Liver (tissue), 9 donors: Measurements from ENCODE around the gene WWOX. TPM values are rescaled to one million over a fixed set of nuclear protein-coding genes. Genes with fewer than 3 reads are reported as not detected.

Source experiments
- DNase-seq: peaks from one replicate; pipeline ENCODE4 v3.0.0-alpha.2; 2017; ENCODE audit warnings: low spot score
- H3K27ac ChIP-seq, 2 donors: one replicate each; pipeline ENCODE4 v1.7.0; 2013; ENCODE audit warnings: inconsistent platforms in 2 of 2, low read length in 2 of 2, control low read depth in 1 of 2, low read depth in 1 of 2, mild to moderate bottlenecking in 1 of 2
- H3K27me3 ChIP-seq, 4 donors: one replicate each; pipeline versions ENCODE4 v1.6.1 to v1.7.0; 2013; ENCODE audit warnings: low read length in 3 of 4, inconsistent platforms in 1 of 4, mild to moderate bottlenecking in 1 of 4, moderate library complexity in 1 of 4; ENCODE audit not compliant: control insufficient read depth in 4 of 4, insufficient read depth in 4 of 4
- H3K36me3 ChIP-seq, 4 donors: one replicate each; pipeline versions ENCODE4 v1.6.1 to v1.7.0; 2013; ENCODE audit warnings: low read length in 3 of 4, mild to moderate bottlenecking in 3 of 4, low read depth in 1 of 4, moderate library complexity in 1 of 4; ENCODE audit not compliant: control insufficient read depth in 4 of 4, insufficient read depth in 3 of 4
- H3K4me1 ChIP-seq, 4 donors: one replicate each; pipeline versions ENCODE4 v1.6.1 to v1.7.0; 2013; ENCODE audit warnings: low read length in 3 of 4, mild to moderate bottlenecking in 3 of 4, moderate library complexity in 1 of 4; ENCODE audit not compliant: control insufficient read depth in 4 of 4, insufficient read depth in 4 of 4
- H3K4me3 ChIP-seq, 3 donors: one replicate each; pipeline versions ENCODE4 v1.6.1 to v1.7.0; 2013; ENCODE audit warnings: low read length in 3 of 3, control low read depth in 1 of 3, low read depth in 1 of 3, mild to moderate bottlenecking in 1 of 3
- H3K9ac ChIP-seq, 2 donors: one replicate each; pipeline ENCODE4 v1.7.0; 2013; ENCODE audit warnings: low read length in 2 of 2, mild to moderate bottlenecking in 2 of 2, moderate library complexity in 2 of 2, control low read depth in 1 of 2, low read depth in 1 of 2
- H3K9me3 ChIP-seq, 4 donors: one replicate each; pipeline versions ENCODE4 v1.6.1 to v1.7.0; 2013; ENCODE audit warnings: low read length in 3 of 4; ENCODE audit not compliant: control insufficient read depth in 4 of 4
- ATF3 ChIP-seq: IDR thresholded peaks from 2 replicates; pipeline ENCODE4 v1.6.1; 2016; ENCODE audit warnings: antibody characterized with exemption
- CTCF ChIP-seq: fragments of 150-350 bp; IDR thresholded peaks from 2 replicates; pipeline ENCODE4 v1.5.1; 2017; ENCODE audit warnings: improper control_type of control experiment, low read depth, low read length; ENCODE audit not compliant: missing input control
- EGR1 ChIP-seq, 2 donors: IDR thresholded peaks; 2 replicates each; pipeline ENCODE4 v1.6.1; 2016 to 2018; ENCODE audit warnings: antibody characterized with exemption in 2 of 2, low read depth in 2 of 2
- FOXA2 ChIP-seq: IDR thresholded peaks from 2 replicates; pipeline ENCODE4 v1.6.1; 2016; ENCODE audit warnings: antibody characterized with exemption
- JUND ChIP-seq, 2 donors: IDR thresholded peaks; 2 replicates each; pipeline ENCODE4 v1.6.1; 2016; ENCODE audit warnings: antibody characterized with exemption in 2 of 2
- MAX ChIP-seq: IDR thresholded peaks from 2 replicates; pipeline ENCODE4 v1.6.1; 2016; ENCODE audit warnings: antibody characterized with exemption
- RAD21 ChIP-seq, 2 donors: IDR thresholded peaks; 2 replicates each; pipeline ENCODE4 v1.6.1; 2016; ENCODE audit warnings: antibody characterized with exemption in 2 of 2, mild to moderate bottlenecking in 2 of 2
- REST ChIP-seq: IDR thresholded peaks from 2 replicates; pipeline ENCODE4 v1.6.1; 2016; ENCODE audit warnings: antibody characterized with exemption, mild to moderate bottlenecking
- RXRA ChIP-seq, 2 donors: IDR thresholded peaks; 2 replicates each; pipeline ENCODE4 v1.6.1; 2017 to 2018; ENCODE audit warnings: antibody characterized with exemption in 2 of 2, mild to moderate bottlenecking in 1 of 2
- SP1 ChIP-seq: IDR thresholded peaks from 2 replicates; pipeline ENCODE4 v1.6.1; 2018; ENCODE audit warnings: antibody characterized with exemption, mild to moderate bottlenecking
- TAF1 ChIP-seq: conservative IDR thresholded peaks from 2 replicates; pipeline ENCODE4 v1.6.1; 2016; ENCODE audit warnings: antibody characterized with exemption, mild to moderate bottlenecking
- WGBS: extraction: QIAGEN DNeasy Blood & Tissue Kit; methylation state at CpG from one replicate; pipeline ENCODE4 v1.1.7; 2013; 5-methylcytosine and 5-hydroxymethylcytosine counted together
- polyA plus RNA-seq, 2 donors: library from polyadenylated mRNA; stranded (reverse) in 1 of 2; unstranded in 1 of 2; fragments of 200-250 nt in 1 of 2; fragments of >200 nt in 1 of 2; fragmentation: Nextera tagmentation in 1 of 2; extraction: Ambion mirVana in 1 of 2; gene quantifications; one replicate each; pipeline versions ENCODE4 v1.2.1 to v1.2.3, GENCODE V29; 2013 to 2015
- total RNA-seq, 2 donors: library from RNA; depleted of rRNA; stranded (reverse); fragments of >200 nt; gene quantifications; one replicate each; pipeline ENCODE4 v1.2.3, GENCODE V29; 2014
- donor health status: healthy.
- donor health status: healthy.
- donor health status: healthy.
- donor health status: healthy.
- donor health status: healthy.

Gene WWOX
- total and polyA plus RNA-seq, 4 donors = 9.8 to 46.0 (median 15.3) TPM

- TF ChIP-seq CTCF (no peak), RXRA (IDR thresholded peaks at IDR 0.05) (no peak)
Measured at GRCh38 chr16:78516006-78516736, 416.7 kb downstream of the WWOX start (continued).

- 98% methylated on average over 8 of the region's 8 CpGs for WGBS
- DNase-seq = no peak
- TF ChIP-seq TAF1 (no peak), SP1 (no peak), RAD21 (IDR thresholded peaks at IDR 0.05) (no peak), FOXA2 (no peak), ATF3 (no peak)
- Histone ChIP-seq H3K27me3 (no peaks in the 10 kb centered on the region), H3K36me3 (no peaks in the 10 kb centered on the region), H3K4me3 (no peak overlapping the region), H3K4me1 (no peaks in the 10 kb centered on the region), H3K9me3 (no peaks in the 10 kb centered on the region), H3K27ac (no peak overlapping the region), H3K9ac (no peak overlapping the region)
Measured at GRCh38 chr16:78519896-78520295, 420.4 kb downstream of the WWOX start.

GRCh38 chr16:78520470-78520869 lies 421.0 kb downstream of the WWOX start:
- Histone ChIP-seq H3K27me3 (no peaks in the 10 kb centered on the region), H3K9ac (no peak overlapping the region), H3K4me3 (no peak overlapping the region), H3K36me3 (no peaks in the 10 kb centered on the region), H3K4me1 (no peaks in the 10 kb centered on the region), H3K9me3 (no peaks in the 10 kb centered on the region), H3K27ac (no peak overlapping the region)
- WGBS = 96% methylated on average over 5 of the region's 5 CpGs
- no peak for DNase-seq
- TF ChIP-seq JUND (IDR thresholded peaks at IDR 0.05) = no peak
- no peak for TF ChIP-seq SP1
- no peak for TF ChIP-seq EGR1 (IDR thresholded peaks at IDR 0.05; ENCODE audit: low read depth in 2 of 2)
- no peak for TF ChIP-seq MAX
- TF ChIP-seq REST = no peak
- TF ChIP-seq CTCF = no peak
